ENCODE results near the gene NXF2B. TPM values are rescaled to one million over a fixed set of nuclear protein-coding genes. Genes with fewer than 3 reads are reported as not detected.
"Not testable (repeated sequence)": the region's sequence is repeated elsewhere in the genome, so short reads cannot be mapped to it uniquely, and the experiment has no call there.

The NXF2B gene, protein sequence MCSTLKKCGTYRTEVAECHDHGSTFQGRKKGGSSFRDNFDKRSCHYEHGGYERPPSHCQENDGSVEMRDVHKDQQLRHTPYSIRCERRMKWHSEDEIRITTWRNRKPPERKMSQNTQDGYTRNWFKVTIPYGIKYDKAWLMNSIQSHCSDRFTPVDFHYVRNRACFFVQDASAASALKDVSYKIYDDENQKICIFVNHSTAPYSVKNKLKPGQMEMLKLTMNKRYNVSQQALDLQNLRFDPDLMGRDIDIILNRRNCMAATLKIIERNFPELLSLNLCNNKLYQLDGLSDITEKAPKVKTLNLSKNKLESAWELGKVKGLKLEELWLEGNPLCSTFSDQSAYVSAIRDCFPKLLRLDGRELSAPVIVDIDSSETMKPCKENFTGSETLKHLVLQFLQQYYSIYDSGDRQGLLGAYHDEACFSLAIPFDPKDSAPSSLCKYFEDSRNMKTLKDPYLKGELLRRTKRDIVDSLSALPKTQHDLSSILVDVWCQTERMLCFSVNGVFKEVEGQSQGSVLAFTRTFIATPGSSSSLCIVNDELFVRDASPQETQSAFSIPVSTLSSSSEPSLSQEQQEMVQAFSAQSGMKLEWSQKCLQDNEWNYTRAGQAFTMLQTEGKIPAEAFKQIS
- polyA plus RNA-seq (ENCODE audit: insufficient read depth in 1 of 5, insufficient read length in 5 of 5, low replicate concordance in 1 of 5), result under 1 TPM in 4 of 5 donors, not detected in 1; 0.36 to 0.76 (median 0.61) TPM
- long read RNA-seq, donor 1, result 0 reads
- long read RNA-seq, donor 2, result 0 reads
- long read RNA-seq, donor 3, result 0 reads
- long read RNA-seq, donor 4, result 0 reads
- long read RNA-seq, donor 5, result 0 reads
- long read RNA-seq, donor 6, result 0 reads
- long read RNA-seq, donor 7, result 0 reads
- long read RNA-seq, donor 8, result 0 reads

DNA sequence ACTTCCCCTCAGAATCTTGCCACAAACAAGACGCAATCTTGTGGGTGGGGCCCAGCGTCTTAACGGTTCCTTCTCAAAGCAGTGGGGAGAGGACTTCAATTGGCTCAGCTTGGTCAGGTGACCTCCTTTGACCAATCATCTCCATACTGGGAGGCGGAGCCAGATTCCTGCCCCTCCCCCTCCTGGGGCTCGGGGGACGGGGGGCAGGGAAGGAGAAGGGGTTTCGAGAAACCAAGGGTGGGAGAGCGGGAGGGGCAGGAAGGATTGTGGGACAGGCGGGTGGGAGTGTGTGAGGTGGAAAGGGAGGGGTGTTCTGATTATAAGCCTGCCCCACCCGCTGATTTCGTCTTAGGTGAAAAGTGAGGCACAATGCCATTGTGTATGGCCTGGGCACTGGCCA lies at the start of gene NXF2B:
NXF2B (minus strand) TSS at position 101 of the 400 bp plus-strand sequence. CDS start 59,972 bp downstream, outside the sequence.
- DNase-seq, result not testable (repeated sequence)

DNA sequence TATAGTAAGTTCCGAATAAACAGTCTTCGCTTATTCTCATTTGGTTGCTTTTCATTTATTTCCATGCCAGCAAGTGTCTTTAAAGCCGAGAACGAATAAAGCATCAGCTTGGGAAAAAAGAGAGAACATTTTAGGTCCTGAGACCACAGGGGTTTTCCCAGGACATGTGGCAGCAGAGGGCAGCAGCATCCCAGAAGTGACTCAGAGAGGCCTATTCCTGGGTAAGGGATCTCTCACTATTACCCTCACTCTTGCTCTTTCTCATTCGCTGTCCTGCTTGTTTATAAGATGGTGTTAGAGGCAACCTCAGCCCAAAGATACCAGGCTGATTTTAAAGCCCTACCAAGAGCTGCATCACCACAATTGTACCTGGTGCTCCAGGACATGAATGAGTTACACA lies 39.0 kb upstream of the NXF2B start:
- not testable (repeated sequence) for DNase-seq

DNA sequence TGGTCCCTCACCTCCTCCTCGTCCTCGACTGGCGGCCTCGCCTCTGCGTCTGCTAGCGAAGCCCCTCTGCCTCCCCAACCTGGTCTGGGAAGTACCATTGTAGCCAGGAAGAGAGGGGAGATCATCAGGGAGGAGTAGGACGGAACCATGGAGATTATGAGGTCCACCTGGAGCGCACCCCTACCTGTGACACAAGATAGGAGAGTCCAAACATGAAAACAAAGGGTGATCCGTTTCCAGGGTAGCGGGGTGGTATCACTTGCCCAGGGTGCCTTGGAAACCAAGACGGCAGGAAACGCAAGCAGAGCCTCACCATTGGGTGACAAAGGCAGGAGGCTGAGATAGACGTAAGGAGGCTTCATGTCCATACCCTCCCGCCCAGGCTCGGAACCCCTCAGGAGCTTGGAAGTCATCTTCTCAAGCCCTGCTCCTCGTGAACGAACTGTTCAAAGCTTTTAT lies 32.0 kb upstream of the NXF2B start, which contains the start of gene TCP11X2:
TCP11X2 (minus strand) TSS at position 51 of the 459 bp plus-strand sequence.
- not testable (repeated sequence) for DNase-seq

DNA sequence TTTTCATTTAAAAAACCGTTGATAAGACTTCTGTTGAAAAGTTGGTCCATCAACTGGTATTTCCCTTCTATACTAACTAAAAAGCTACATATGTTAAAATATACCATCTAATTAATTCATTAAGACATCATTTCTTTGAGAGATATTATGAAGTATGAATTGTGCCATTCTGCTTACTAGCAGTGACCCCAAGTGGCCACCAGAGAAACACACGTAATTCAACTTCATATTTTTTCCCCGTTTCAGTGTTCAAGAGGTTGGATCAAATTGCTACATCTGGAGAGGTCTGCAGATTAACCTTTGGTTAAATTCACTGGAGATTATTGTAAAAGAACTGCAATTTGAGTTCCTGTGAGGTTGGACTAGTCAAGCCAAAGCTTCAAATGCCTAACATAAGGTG lies 30.4 kb upstream of the NXF2B start:
- not testable (repeated sequence) for DNase-seq

DNA sequence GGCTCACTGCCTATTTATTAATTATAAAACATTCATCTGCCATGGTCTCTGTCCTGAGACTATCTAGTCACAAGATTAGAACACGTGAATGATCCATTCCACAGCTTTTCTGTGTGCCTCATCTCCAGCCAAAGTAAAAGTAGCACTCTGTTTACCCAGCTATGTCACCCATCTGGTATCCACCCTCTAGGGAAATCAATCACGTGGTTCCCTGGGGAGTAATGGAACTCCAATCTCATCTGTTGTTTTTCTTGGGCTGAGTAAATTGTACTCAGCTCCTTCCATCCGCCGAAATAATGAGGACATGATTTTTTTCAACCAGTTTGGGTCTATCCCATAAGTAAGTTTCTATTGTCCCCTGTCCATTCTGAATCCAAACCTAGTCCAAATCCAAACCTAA lies 18.8 kb upstream of the NXF2B start:
- DNase-seq, result not testable (repeated sequence)

DNA sequence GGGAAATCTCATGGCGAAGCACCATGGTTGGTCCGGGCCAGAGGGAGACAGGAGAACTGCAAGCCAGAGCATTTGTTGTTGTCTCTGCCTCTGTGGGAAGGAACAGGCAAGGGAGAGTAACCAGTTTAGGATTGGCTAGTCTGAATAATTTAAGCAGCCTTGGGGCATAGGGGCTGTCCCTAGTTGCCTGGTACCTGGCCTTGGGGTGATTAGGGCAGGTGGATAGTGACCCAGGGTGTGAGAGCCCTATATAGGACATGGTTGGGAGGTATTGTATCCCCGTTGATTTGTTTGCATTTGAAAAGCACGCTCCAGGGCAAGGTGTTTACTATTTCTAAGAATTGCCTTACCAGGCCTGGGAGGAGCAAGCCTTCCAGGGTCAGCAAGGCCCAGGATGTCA lies 25.3 kb downstream of the NXF2B start:
- not testable (repeated sequence) for DNase-seq

DNA sequence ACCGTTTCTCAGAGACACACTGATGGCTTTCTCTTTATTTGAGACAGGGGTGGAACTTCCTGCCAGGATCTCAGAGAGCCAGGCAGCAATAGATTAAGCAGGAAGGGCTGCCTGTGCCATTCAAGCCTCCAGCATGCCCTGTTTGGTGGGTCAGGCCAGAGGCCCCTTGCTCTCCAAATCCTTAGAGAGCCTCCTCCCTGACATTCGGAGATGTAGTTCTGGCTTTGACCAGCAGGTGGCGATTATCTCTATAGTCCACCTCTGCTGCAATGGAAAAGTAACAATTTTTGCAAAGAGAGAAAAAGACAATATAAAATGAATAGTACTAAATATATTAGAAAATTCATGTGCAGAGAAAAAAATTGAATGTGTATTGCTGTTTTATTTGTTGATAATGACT lies 93.9 kb downstream of the NXF2B start:
- DNase-seq, result peak in 1 of 2 donors; percentile 25

DNA sequence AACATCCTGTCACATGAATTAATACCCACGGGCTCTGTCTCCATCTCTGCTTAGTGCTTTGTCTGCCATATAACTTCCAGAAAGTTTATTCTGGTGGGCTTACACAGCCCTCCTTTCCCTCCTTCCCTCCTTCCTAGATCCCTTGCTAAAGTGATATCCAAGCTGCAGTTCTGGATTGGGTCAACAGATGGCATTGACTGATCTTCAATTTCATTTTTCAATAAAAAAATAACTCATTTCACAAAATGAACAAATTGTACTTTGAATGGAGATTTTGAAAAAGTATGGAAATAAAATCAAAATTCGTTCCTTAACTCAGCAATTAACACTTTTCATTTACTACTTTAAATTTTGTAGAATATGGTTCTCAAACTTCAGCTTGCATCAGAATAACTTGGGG lies 97.9 kb downstream of the NXF2B start:
- DNase-seq, result no peak

DNA sequence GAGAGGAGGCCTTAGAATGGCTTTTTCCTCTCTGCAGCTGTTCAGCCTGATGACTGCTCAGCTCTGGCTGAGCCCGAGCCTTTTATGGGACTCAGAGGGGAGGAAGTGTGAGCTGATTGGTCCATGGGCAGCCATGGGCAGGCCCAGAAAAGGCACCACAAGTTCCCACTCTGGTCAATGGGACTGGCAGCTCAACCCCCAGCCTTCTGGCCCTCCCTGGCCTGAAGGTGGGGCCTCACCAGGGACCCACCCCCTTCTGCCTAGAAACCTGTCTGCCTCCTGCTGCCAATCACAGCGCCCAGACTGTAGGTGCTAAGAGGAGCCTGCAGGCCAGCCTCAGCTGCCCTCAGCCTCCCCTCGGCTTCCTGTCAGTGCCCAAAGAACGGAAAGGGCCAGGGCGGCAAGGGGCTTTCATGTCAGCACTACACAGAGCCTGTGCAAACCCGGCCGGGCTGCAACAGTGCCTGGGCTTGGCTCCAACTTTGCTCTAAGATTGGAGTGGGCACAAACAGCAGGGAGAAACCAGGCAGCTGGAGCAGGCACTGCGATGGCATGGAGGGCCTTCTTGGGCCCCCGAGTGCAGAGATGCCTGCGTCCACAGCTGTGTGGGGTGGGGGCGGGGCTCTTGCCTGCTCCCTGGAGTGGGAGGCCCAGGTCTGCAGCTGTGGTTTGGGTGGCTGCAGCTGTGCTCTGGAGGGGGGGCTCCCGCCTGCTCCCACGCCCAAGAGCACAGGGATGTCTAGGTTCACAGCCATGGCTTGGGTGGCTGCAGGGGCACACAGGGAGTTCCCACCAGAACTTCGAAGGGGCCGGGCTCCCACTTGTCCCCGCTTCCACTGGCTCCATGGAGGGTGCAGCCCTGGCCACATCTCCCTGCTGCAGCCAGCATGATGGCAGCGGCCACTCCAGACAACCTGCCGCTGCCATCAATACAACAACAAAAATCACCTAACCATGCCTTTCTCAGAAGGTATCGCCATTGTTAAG lies 100.2 kb downstream of the NXF2B start:
- DNase-seq, result no peak

DNA sequence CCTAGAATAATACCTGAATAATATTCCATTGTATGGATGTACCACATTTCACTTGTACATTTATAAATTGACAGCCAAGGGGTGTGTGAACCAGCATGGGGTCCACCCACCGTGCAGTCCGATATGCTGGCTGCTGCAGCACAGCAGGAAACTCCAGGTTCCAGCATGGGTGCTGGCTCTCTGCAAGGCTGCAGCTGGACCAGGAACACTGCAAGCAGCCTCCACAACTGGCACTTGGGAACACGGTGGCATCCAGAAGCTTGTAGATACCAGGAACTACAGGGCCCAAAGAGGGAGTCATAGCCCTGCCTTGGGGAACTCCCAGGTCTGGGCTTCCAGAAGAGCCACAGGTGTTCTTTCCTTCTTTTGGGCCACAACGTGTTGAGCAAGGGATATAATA lies 101.6 kb downstream of the NXF2B start:
- no peak for DNase-seq

Other genes with a start within 250 kb of the NXF2B start
- gene TCP11X1, start 224.7 kb downstream of the NXF2B start, polyA plus RNA-seq (ENCODE audit: insufficient read depth in 1 of 5, insufficient read length in 5 of 5, low replicate concordance in 1 of 5), result not detected
- gene NXF2, start 192.8 kb downstream of the NXF2B start, polyA plus RNA-seq (ENCODE audit: insufficient read depth in 1 of 5, insufficient read length in 5 of 5, low replicate concordance in 1 of 5), result under 1 TPM in 3 of 5 donors, not detected in 2; 0.13 to 0.33 (median 0.14) TPM
- under 1 TPM in 3 of 5 donors, not detected in 2; 0.45 to 0.59 (median 0.52) TPM for gene TCP11X2, start 31.8 kb upstream of the NXF2B start, polyA plus RNA-seq (ENCODE audit: insufficient read depth in 1 of 5, insufficient read length in 5 of 5, low replicate concordance in 1 of 5)
- gene TMSB15A, start 76.7 kb upstream of the NXF2B start, polyA plus RNA-seq (ENCODE audit: insufficient read depth in 1 of 5, insufficient read length in 5 of 5, low replicate concordance in 1 of 5), result 100 to 1,000 TPM in 1 of 5 donors, 10 to 100 TPM in 4; 48.4 to 107 (median 71.8) TPM
- 10 to 100 TPM; 10.5 to 18.9 (median 17.1) TPM for gene ARMCX5, start 159.5 kb upstream of the NXF2B start, polyA plus RNA-seq (ENCODE audit: insufficient read depth in 1 of 5, insufficient read length in 5 of 5, low replicate concordance in 1 of 5)
- gene GPRASP1, start 211.5 kb upstream of the NXF2B start, polyA plus RNA-seq (ENCODE audit: insufficient read depth in 1 of 5, insufficient read length in 5 of 5, low replicate concordance in 1 of 5), result 10 to 100 TPM; 15.6 to 24.6 (median 18.3) TPM